GM12878 (cell line): Measurements from ENCODE around the gene DAPK2. TPM values are rescaled to one million over a fixed set of nuclear protein-coding genes. Genes with fewer than 3 reads are reported as not detected.
A peak's percentile ranks its signal among the peaks of the same experiment; 100 is the strongest.

ENCODE experiments used
- ATAC-seq: fragments of 200-7000 bp; cut with Tn5 transposase; 3 replicates; pipeline ENCODE4 v1.9.1; 2020; ENCODE audit warnings: mild to moderate bottlenecking, moderate library complexity
- BruUV-seq: library from RNA; stranded (reverse); fragments of 400-500 nt; replicated peaks from 2 replicates; lab custom pipeline; 2021; lab: Mats Ljungman, UMichigan
- CTCF ChIA-PET: fragments of 300-600 bp; sonication (Branson Sonifier 250); formaldehyde crosslinking; extraction: SDS; loops from one replicate; lab custom pipeline; 2021; ENCODE audit warnings: inconsistent platforms; lab: Yijun Ruan, JAX
- POLR2A ChIA-PET: fragments of 350-600 bp; formaldehyde crosslinking; extraction: SDS; loops from one replicate; lab custom pipeline; 2021; ENCODE audit warnings: inconsistent platforms; lab: Charles Lee
- RAD21 ChIA-PET: fragments of 300-600 bp; sonication (Branson Sonifier 250); formaldehyde crosslinking; loops from one replicate; lab custom pipeline; 2023; ENCODE audit warnings: antibody characterized with exemption; ENCODE audit not compliant: unreplicated experiment; lab: Charles Lee
- SMC1A ChIA-PET: fragments of 300-600 bp; sonication (Branson Sonifier 250); formaldehyde crosslinking; loops from one replicate; lab custom pipeline; 2023; ENCODE audit not compliant: unreplicated experiment, uncharacterized antibody; lab: Charles Lee
- DNase-seq: peaks from one replicate; pipeline ENCODE4 v3.0.0-alpha.2; 2011; ENCODE audit warnings: low read depth, low spot score
- FAIRE-seq: peaks from 3 replicates; lab custom pipeline; 2011; peaks lifted over from hg19 to GRCh38; lab: Jason Lieb, UNC
- H2AFZ ChIP-seq: 2 replicates; pipeline ENCODE4 v1.6.0; 2011; ENCODE audit warnings: low read depth, low read length, control low read depth; ENCODE audit not compliant: control insufficient read depth
- H3K27ac ChIP-seq: 2 replicates; pipeline ENCODE4 v1.5.1; 2011; ENCODE audit warnings: control low read depth; ENCODE audit not compliant: control insufficient read depth, insufficient read depth
- H3K27me3 ChIP-seq, 2 experiments: replicated peaks in 1 of 2; 2 replicates each; pipeline versions ENCODE4 v1.6.0 to v1.6.1; 2011; ENCODE audit warnings: low read length in 1 of 2; ENCODE audit not compliant: control insufficient read depth in 2 of 2, insufficient read depth in 2 of 2
- H3K36me3 ChIP-seq, 2 experiments: 2 replicates each; pipeline ENCODE4 v1.5.1; 2011; ENCODE audit warnings: low read length in 1 of 2; ENCODE audit not compliant: control insufficient read depth in 2 of 2, insufficient read depth in 2 of 2
- H3K4me1 ChIP-seq: 2 replicates; pipeline ENCODE4 v1.6.1; 2011; ENCODE audit warnings: mild to moderate bottlenecking, low read length, moderate library complexity, mixed read lengths; ENCODE audit not compliant: control insufficient read depth, insufficient read depth
- H3K4me2 ChIP-seq: 2 replicates; pipeline ENCODE4 v1.6.0; 2011; ENCODE audit warnings: control low read depth; ENCODE audit not compliant: control insufficient read depth, insufficient read depth
- H3K4me3 ChIP-seq: fragments of 200-600 bp; sonication (generic); 2 replicates; pipeline ENCODE4 v1.5.1; 2016
- H3K79me2 ChIP-seq: 2 replicates; pipeline ENCODE4 v1.6.0; 2011; ENCODE audit warnings: low read length; ENCODE audit not compliant: control insufficient read depth, insufficient read depth
- H3K9ac ChIP-seq: 2 replicates; pipeline ENCODE4 v1.8.0; 2011; ENCODE audit warnings: low read length, control low read depth, mixed read lengths; ENCODE audit not compliant: control insufficient read depth, insufficient read depth
- H3K9me3 ChIP-seq: replicated peaks from 3 replicates; pipeline ENCODE4 v1.5.1; 2011; ENCODE audit warnings: mild to moderate bottlenecking, low read length; ENCODE audit not compliant: control insufficient read depth, insufficient read depth
- H4K20me1 ChIP-seq: 2 replicates; pipeline ENCODE4 v1.6.0; 2011; ENCODE audit not compliant: control insufficient read depth, insufficient read depth
- HDGF ChIP-seq: fragments of 450-650 bp; IDR thresholded peaks from 2 replicates; pipeline ENCODE4 v1.6.1; 2016; ENCODE audit warnings: antibody characterized with exemption
- MXI1 ChIP-seq: fragments of 150-350 bp; IDR thresholded peaks from 2 replicates; pipeline ENCODE4 v1.6.1; 2011; ENCODE audit warnings: low read depth, mild to moderate bottlenecking, inconsistent platforms, low read length, improper control_type of control experiment
- NFYB ChIP-seq: IDR thresholded peaks from 2 replicates; pipeline ENCODE4 v1.6.1; 2011; ENCODE audit warnings: low read depth, mild to moderate bottlenecking, low read length, improper control_type of control experiment, moderate library complexity; ENCODE audit not compliant: insufficient read depth
- PBX3 ChIP-seq: IDR thresholded peaks from 2 replicates; pipeline ENCODE4 v1.6.1; 2011; ENCODE audit warnings: mild to moderate bottlenecking, low read depth, low read length, moderate library complexity; ENCODE audit not compliant: insufficient replicate concordance
- PKNOX1 ChIP-seq: fragments of 450-650 bp; IDR thresholded peaks from 2 replicates; pipeline ENCODE4 v1.6.1; 2016; ENCODE audit warnings: mild to moderate bottlenecking
- TCF7 ChIP-seq: IDR thresholded peaks from 2 replicates; pipeline ENCODE4 v1.6.1; 2014; ENCODE audit warnings: antibody characterized with exemption, borderline replicate concordance
- ZBTB40 ChIP-seq: fragments of 450-650 bp; IDR thresholded peaks from 2 replicates; pipeline ENCODE4 v1.6.1; 2016; ENCODE audit warnings: mild to moderate bottlenecking, moderate library complexity, borderline replicate concordance
- WGBS: methylation state at CpG from one replicate; pipeline ENCODE4 v1.1.6; 2016; ENCODE audit warnings: low lambda C conversion rate; ENCODE audit not compliant: insufficient replicate concordance, insufficient coverage; ENCODE audit errors: missing lambda C conversion rate; 5-methylcytosine and 5-hydroxymethylcytosine counted together
- in situ Hi-C: fragments of 300-500 bp; cut with MboI; formaldehyde crosslinking; loops from 9 replicates; pipeline ENCODE4 v1.14.3; 2018; ENCODE audit warnings: mixed read lengths
- intact Hi-C: fragments of 100-400 bp; cut with micrococcal nuclease; formaldehyde crosslinking; loops from one replicate; pipeline ENCODE4 v1.14.2; 2022; ENCODE audit not compliant: unreplicated experiment
- polyA plus RNA-seq, 11 experiments: library from polyadenylated mRNA; depleted of rRNA in 4 of 11; unstranded in 6 of 11; stranded (reverse) in 5 of 11; fragments of >200 nt; fragmentation: Nextera tagmentation in 4 of 11; fragmentation: Illumina TruSeq in 1 of 11; extraction: Ambion mirVana in 4 of 11; extraction: Trizol in 1 of 11; gene quantifications; 1 replicate in 1 of 11; 2 replicates in 10 of 11; pipeline versions ENCODE4 v1.2.1 to v1.2.3, GENCODE V29; 2011 to 2016; ENCODE audit warnings: inconsistent platforms in 2 of 11, missing spikeins in 2 of 11, low read depth in 1 of 11
- total RNA-seq, 4 experiments: library from RNA; depleted of rRNA in 3 of 4; stranded (reverse); fragments of >200 nt in 3 of 4; fragmentation: Illumina TruSeq in 1 of 4; extraction: Trizol in 1 of 4; gene quantifications; 2 replicates each; pipeline versions ENCODE4 v1.2.1 to v1.2.3, GENCODE V29; 2013 to 2021

The DAPK2 gene
- total and polyA plus RNA-seq, 10 of the 15 experiments (the other 5 are each of a cell fraction or from before 2014, with no cell fraction given): 0.69 to 8.4 (median 4.1) TPM

- in situ Hi-C loops: no loop called here
- CTCF ChIA-PET: interaction anchor here (1.4 to 1.5 kb wide), 3 partner anchors 10 to 30 kb away, joined by 3 to 4 read pairs (median 4); no protein-coding TSS in a partner anchor
- DNase-seq: no peak
- intact Hi-C loops: no loop called here
- Histone ChIP-seq H3K4me1 (peaks cover 3% of the 10 kb centered on the region), H3K27ac (no peak overlapping the region), H3K27me3 (no peaks in the 10 kb centered on the region), H3K79me2 (peaks cover 27% of the 10 kb centered on the region), H3K9me3 (no peaks in the 10 kb centered on the region), H3K4me3 (no peak overlapping the region), H3K36me3 (no peaks in the 10 kb centered on the region; a peak in 1 of 4 replicates), H3K4me2 (no peak overlapping the region)
- 89% methylated on average over 4 of the region's 4 CpGs for WGBS
- ATAC-seq: no peak
- POLR2A ChIA-PET: interaction anchor here (0.7 kb wide), 1 partner anchor 29 kb away, joined by 3 read pairs; no protein-coding TSS in a partner anchor
- TF ChIP-seq NFYB (peak; percentile 68; the same call in 1 of the 2 replicates), ZBTB40 (no peak), MXI1 (no peak), TCF7 (no peak), HDGF (no peak), PKNOX1 (peak; percentile 70), PBX3 (peak; percentile 48)
- TF ChIP-seq, all 136 proteins: peak for 3
- no peak overlapping the region for H3K9ac ChIP-seq
- H2AFZ ChIP-seq: no peak overlapping the region
- H4K20me1 ChIP-seq: no peaks in the 10 kb centered on the region
- no TSS peak for BruUV-seq
- no peak for FAIRE-seq
- ChIA-PET SMC1A (interaction anchor here (1.0 to 4.9 kb wide), 8 partner anchors 9 to 68 kb away, joined by 3 to 29 read pairs (median 6); no protein-coding TSS in a partner anchor), RAD21 (interaction anchor here (1.5 to 1.6 kb wide), 2 partner anchors 29 to 287 kb away, joined by 3 to 5 read pairs; no protein-coding TSS in a partner anchor)
Observed at GRCh38 chr15:64038878-64039610, 7.2 kb downstream of the DAPK2 start.
